BE2C (cell line): Measurements from ENCODE around the gene C1orf174. TPM values are rescaled to one million over a fixed set of nuclear protein-coding genes. Genes with fewer than 3 reads are reported as not detected.

Experiments used
- DNase-seq: peaks from one replicate; pipeline ENCODE4 v3.0.0-alpha.2; 2020
- H3K27me3 ChIP-seq: fragments of 250-450 bp; sonication (Bioruptor Pico); 2 replicates; pipeline ENCODE4 v1.5.1; 2020; ENCODE audit warnings: mild to moderate bottlenecking
- H3K36me3 ChIP-seq: fragments of 250-450 bp; sonication (Bioruptor Pico); 2 replicates; pipeline ENCODE4 v1.5.1; 2020; ENCODE audit warnings: mild to moderate bottlenecking
- H3K4me1 ChIP-seq: fragments of 250-450 bp; sonication (Bioruptor Pico); 2 replicates; pipeline ENCODE4 v1.5.1; 2020
- H3K4me3 ChIP-seq: 2 replicates; pipeline ENCODE4 v1.5.1; 2011; ENCODE audit warnings: low read depth, low read length
- H3K9me3 ChIP-seq: fragments of 250-450 bp; sonication (Bioruptor Pico); 2 replicates; pipeline ENCODE4 v1.5.1; 2020
- CTCF ChIP-seq: IDR thresholded peaks from 2 replicates; pipeline ENCODE4 v1.5.1; 2012; ENCODE audit warnings: mild to moderate bottlenecking, low read depth, low read length
- polyA plus RNA-seq: library from polyadenylated mRNA; unstranded; fragments of >200 nt; gene quantifications from one replicate; pipeline ENCODE4 v1.2.1, GENCODE V29; 2012; ENCODE audit warnings: low read depth, missing spikeins; ENCODE audit not compliant: insufficient read length, insufficient read depth

Gene C1orf174
- 18.3 TPM for polyA plus RNA-seq

GRCh38 chr1:3900150-3900968, at the start of gene C1orf174:
C1orf174 (minus strand) TSS chr1:3900272; CDS start chr1:3900186, 86 bp downstream.
- Histone ChIP-seq H3K4me1 (no peaks in the 10 kb centered on the region), H3K27me3 (no peaks in the 10 kb centered on the region), H3K36me3 (no peaks in the 10 kb centered on the region; the same call in 1 of the 2 replicates), H3K4me3 (peak within 1 kb of the TSS; percentile 72), H3K9me3 (no peaks in the 10 kb centered on the region)
- TF ChIP-seq CTCF, result no peak
- DNase-seq, result peak; percentile 87

- Histone ChIP-seq H3K9me3 (no peaks in the 10 kb centered on the region), H3K27me3 (no peaks in the 10 kb centered on the region), H3K36me3 (no peaks in the 10 kb centered on the region), H3K4me3 (no peak overlapping the region), H3K4me1 (no peaks in the 10 kb centered on the region)
- no peak for DNase-seq
- TF ChIP-seq CTCF, result no peak
These were observed 48.3 kb upstream of the C1orf174 start for GRCh38 chr1:3948344-3948743.

GRCh38 chr1:3945916-3946840, 46.1 kb upstream of the C1orf174 start:
- no peaks in the 10 kb centered on the region for H3K4me1 ChIP-seq
- H3K9me3 ChIP-seq, result no peaks in the 10 kb centered on the region
- H3K36me3 ChIP-seq, result no peaks in the 10 kb centered on the region
- DNase-seq, result no peak
- no peak for TF ChIP-seq CTCF
- H3K4me3 ChIP-seq, result no peak overlapping the region
- no peaks in the 10 kb centered on the region for H3K27me3 ChIP-seq

- H3K27me3 ChIP-seq, result no peaks in the 10 kb centered on the region
- no peak for DNase-seq
- no peaks in the 10 kb centered on the region for H3K36me3 ChIP-seq
- no peak overlapping the region for H3K4me3 ChIP-seq
- H3K9me3 ChIP-seq, result no peaks in the 10 kb centered on the region
- no peaks in the 10 kb centered on the region for H3K4me1 ChIP-seq
- no peak for TF ChIP-seq CTCF
These were observed 45.1 kb upstream of the C1orf174 start for GRCh38 chr1:3945222-3945621.

- TF ChIP-seq CTCF, result no peak
- H3K9me3 ChIP-seq, result no peaks in the 10 kb centered on the region
- H3K27me3 ChIP-seq, result no peaks in the 10 kb centered on the region
- DNase-seq, result no peak
- H3K4me3 ChIP-seq, result no peak overlapping the region
- no peaks in the 10 kb centered on the region for H3K36me3 ChIP-seq
- no peaks in the 10 kb centered on the region for H3K4me1 ChIP-seq
These were observed 44.6 kb upstream of the C1orf174 start for GRCh38 chr1:3944578-3945125.
